Tibial nerve (tissue), 4 donors: ENCODE data around the gene UNC79.

Experiments used
- EP300 ChIP-seq, 2 donors: sonication (generic); formaldehyde crosslinking; IDR thresholded peaks; one replicate each; pipeline ENCODE4 v1.6.1; 2017; ENCODE audit warnings: antibody characterized with exemption in 2 of 2, mild to moderate bottlenecking in 1 of 2
- TF ChIP-seq, protein P1 (sequence below), 5 experiments: fragments of 200-600 bp in 3 of 5; fragments of 450-650 bp in 2 of 5; sonication (generic) in 3 of 5; IDR thresholded peaks; one replicate each; pipeline ENCODE4 v1.5.1; 2016 to 2019; ENCODE audit warnings: antibody characterized with exemption in 5 of 5, mild to moderate bottlenecking in 3 of 5, moderate library complexity in 2 of 5

DNA sequence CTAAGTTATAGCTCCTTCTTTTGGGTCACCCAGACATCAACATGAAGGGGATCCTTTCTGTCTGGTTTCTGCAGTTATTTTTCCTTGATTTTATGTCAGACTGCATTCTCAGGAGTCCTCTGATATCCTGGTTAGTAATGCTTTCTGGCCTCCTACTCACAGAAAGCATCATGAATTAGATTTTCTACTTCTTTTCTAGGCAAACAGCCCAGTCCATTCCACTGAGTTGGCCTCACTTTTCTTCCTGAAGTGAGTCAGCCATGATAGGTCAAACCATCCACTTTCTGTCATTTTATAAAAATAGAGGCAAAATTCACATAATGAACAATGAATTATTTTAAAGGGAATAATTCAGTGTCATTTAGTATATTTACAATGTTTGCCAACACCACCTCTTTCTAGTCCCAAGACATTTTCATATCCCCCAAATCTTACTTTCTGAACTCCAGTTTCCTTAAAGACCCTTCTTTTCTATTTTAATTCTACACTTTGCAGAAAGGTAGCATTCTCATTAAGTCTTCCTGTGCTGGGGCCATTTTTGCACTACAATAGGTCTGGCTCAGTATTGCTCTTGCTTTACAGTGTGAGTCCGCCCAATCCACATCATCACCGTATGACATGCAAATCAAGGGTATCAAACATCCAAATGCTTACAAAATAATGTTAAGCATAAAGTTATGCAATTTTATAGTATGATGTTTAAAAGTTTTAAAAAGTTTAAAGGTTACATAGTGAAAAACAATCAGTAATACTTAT lies 95.1 kb downstream of the UNC79 start:
- TF ChIP-seq EP300 (IDR thresholded peaks at IDR 0.05), result no peak
- TF ChIP-seq, protein P1, sequence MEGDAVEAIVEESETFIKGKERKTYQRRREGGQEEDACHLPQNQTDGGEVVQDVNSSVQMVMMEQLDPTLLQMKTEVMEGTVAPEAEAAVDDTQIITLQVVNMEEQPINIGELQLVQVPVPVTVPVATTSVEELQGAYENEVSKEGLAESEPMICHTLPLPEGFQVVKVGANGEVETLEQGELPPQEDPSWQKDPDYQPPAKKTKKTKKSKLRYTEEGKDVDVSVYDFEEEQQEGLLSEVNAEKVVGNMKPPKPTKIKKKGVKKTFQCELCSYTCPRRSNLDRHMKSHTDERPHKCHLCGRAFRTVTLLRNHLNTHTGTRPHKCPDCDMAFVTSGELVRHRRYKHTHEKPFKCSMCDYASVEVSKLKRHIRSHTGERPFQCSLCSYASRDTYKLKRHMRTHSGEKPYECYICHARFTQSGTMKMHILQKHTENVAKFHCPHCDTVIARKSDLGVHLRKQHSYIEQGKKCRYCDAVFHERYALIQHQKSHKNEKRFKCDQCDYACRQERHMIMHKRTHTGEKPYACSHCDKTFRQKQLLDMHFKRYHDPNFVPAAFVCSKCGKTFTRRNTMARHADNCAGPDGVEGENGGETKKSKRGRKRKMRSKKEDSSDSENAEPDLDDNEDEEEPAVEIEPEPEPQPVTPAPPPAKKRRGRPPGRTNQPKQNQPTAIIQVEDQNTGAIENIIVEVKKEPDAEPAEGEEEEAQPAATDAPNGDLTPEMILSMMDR (IDR thresholded peaks at IDR 0.05), result no peak
